HG02840 (cell line): Measurements from ENCODE around the gene GIMAP1.

Experiments
- ATAC-seq: cut with Tn5 transposase; IDR thresholded peaks from one replicate; pipeline ENCODE4 v1.9.1; 2021; ENCODE audit warnings: mild to moderate bottlenecking, moderate library complexity, moderate number of reproducible peaks; ENCODE audit not compliant: unreplicated experiment, low FRiP score

GIMAP1 gene

DNA sequence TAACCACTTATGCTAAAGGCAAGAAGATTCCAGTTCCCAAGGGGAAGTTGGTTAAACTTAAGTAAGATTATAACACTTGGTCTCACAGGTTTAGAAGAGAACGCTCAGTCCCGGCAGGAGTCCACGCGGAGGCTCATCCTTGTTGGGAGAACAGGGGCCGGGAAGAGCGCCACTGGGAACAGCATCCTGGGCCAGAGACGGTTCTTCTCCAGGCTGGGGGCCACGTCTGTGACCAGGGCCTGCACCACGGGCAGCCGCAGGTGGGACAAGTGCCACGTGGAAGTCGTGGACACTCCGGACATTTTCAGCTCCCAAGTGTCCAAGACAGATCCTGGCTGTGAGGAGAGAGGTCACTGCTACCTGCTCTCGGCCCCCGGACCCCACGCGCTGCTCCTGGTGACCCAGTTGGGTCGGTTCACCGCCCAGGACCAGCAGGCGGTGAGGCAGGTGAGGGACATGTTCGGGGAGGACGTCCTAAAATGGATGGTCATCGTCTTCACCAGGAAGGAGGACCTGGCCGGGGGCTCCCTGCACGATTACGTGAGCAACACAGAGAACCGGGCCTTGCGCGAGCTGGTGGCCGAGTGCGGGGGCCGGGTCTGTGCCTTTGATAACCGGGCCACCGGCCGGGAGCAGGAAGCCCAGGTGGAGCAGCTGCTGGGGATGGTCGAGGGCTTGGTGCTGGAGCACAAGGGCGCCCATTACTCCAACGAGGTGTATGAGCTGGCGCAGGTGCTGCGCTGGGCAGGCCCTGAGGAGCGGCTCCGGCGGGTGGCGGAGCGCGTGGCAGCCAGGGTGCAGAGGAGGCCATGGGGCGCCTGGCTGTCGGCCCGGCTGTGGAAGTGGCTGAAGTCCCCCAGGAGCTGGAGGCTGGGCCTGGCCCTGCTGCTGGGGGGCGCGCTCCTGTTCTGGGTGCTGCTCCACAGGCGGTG, 3.8 kb downstream of the GIMAP1 start:
- ATAC-seq, result no peak

DNA sequence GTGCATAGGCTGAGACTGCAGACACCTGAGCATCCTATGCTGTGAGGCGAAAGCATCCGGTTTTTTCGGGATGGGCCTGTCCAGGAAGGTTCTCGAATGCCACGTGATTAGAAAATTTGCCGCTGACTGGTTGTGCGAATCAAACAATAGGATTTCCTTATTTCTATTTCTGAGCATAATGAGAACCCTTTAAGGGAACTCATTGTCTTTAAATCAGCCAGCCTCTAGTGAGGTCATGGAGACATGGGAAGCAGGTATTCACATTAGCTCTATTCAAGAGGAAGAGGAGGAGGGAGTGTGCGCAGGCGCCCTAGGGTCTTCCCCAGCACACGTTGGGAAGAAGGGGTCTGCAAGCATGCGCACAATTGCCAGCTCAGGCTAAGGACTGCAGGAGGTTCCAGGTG, 5.6 kb downstream of the GIMAP1 start:
- no peak for ATAC-seq

- no peak for ATAC-seq
Observed at GRCh38 chr7:150722431-150722931, 6.1 kb downstream of the GIMAP1 start.

- no peak for ATAC-seq
Observed at GRCh38 chr7:150723467-150723866, 7.1 kb downstream of the GIMAP1 start.

DNA sequence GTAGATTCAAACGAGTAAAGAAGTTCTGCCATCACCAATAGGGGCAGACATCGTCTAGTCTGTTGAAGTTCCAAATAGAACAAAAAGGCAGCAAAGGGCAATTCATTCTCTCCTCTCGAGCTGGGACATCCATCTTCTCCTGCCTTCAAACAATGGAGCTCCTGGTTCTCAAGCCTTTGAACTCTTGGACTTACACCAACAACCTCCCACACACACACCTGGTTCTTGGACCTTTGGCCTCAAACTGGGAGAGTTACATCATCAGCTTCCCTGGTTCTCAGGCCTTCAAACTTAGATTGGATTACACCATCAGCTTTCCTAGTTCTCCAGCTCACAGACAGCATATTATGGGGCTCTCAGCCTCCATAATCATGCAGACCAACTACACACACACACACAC, 11.0 kb downstream of the GIMAP1 start:
- ATAC-seq, result no peak

DNA sequence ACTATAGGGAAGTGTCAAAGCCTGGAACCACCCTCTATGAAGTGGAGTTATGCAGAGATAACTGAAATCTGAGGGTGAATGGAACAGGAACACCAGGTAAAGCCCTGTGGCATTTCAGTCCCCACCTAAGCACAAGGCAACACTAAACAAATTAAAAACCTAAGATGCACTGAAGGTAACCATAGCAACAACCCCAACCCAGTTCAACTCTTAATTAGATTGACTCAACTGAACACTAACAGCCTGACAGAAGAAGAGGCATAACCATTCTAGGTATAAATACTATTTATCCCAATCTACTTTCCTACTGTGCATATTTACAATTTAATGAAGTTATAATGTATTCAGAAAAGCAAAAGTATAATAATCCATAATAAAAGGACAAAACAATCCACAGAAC, 11.6 kb downstream of the GIMAP1 start:
- no peak for ATAC-seq

- no peak for ATAC-seq
Observed at GRCh38 chr7:150728609-150729008, 12.2 kb downstream of the GIMAP1 start.

- ATAC-seq, result no peak
Observed at GRCh38 chr7:150731916-150732315, 15.5 kb downstream of the GIMAP1 start.

DNA sequence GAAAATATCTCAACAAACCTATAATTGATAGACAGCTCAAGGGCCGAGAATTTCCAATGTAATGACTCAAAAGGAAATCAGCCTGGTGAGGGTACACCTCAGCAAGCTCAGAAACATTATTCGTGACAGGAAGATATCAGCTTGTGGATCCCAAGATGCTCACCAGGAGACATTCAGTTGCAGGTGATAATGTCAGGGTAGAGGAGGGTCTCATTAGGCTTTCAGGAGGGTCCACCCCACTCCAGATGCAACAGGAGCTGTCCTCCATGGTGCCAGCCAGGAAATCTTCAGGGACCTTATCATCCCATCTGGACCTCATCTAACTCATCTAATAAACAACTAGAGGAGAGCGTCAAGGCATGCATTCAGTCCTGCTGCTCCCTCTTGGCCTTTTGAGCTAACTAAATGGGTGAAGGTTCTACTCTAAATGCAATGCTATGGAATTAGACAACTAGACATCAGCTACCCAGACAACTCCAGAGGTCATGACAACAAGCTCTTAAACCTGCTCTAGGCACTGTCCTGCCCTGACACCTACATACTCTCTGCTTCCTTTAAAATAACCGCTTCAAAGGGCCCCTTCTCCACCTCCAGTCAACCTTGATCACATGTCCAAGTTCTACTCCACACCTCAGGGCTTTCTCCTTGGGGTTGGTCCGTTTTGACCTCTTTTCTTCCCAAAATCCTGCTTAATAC, 16.5 kb downstream of the GIMAP1 start:
- ATAC-seq, result no peak

DNA sequence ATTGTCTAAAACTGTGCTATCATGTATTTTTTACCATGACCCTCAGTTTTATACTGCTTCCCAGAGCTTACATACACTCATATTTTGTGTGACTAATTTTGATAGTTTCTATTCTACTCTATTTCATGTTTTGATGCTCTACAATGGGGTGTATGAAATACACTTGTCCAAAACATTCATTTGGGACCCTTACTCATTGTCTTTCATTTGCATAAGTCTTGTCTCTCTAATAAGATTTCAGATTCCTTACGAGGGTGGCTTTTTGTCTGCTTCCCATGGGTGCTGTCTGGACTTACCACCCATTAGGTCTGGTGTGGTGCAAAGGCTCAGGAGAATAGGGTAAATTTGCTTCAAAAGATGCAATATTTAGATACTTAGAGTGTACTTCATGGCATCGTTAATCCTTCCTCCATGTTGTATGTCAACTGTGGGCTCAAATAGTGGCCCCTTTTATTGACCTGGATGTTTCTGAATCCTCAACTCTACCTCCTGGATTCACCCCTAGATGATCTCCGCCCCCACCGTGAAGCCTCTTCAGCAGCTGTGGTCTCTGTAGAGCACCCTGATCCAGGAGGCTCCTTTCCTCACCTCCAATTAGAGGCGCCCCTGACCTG, 17.2 kb downstream of the GIMAP1 start:
- ATAC-seq, result no peak

- no peak for ATAC-seq
Observed at GRCh38 chr7:150734254-150734653, 17.8 kb downstream of the GIMAP1 start.

- ATAC-seq, result no peak
Observed at GRCh38 chr7:150735596-150736358, 19.4 kb downstream of the GIMAP1 start.

DNA sequence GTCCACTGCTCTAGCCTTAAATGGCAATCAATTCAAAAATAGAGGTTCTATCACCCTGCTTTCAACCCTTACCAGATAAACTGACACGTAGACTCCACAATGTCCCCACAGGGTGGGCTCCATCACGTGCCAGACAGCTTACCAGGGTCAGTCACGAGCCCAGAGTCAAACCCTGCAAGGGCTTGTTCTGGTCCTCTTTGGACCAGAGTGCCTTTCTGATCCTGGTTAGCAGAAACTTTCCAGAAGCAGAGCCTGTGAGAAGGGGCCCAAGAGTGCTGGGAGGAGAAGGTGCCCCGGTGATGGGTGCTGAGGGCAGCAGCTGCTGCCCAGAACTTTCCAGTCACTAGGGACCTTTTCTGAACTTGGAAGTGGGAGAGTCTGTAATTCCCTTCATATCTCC, 20.5 kb downstream of the GIMAP1 start:
- ATAC-seq, result no peak

GRCh38 chr7:150737265-150738055, 21.0 kb downstream of the GIMAP1 start, which contains the start of gene GIMAP5:
GIMAP5 (plus strand) TSS chr7:150737418; CDS start chr7:150740885, 3,467 bp downstream.
- ATAC-seq, result no peak

DNA sequence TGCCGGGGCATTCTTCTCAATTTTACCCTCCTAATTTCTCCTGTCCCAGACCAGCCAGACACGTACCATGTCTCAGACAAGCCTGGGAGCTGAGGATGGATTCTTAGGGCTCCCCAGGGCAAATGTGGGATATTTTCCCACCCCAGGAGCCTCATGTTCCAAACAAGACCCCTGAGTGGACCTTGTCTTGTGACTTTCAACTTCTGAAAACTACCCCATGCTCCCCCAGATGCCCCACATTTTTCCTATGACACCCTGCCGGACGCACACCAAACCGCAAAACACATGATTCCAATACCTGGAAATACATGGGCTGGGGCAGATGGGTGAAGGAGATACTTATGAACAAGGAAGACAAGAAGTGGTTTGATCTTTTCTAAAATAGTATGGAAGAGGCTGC, 21.7 kb downstream of the GIMAP1 start:
- no peak for ATAC-seq

GRCh38 chr7:150738591-150739001, 22.2 kb downstream of the GIMAP1 start:
- ATAC-seq, result no peak

- no peak for ATAC-seq
Observed at GRCh38 chr7:150739033-150739432, 22.6 kb downstream of the GIMAP1 start.

DNA sequence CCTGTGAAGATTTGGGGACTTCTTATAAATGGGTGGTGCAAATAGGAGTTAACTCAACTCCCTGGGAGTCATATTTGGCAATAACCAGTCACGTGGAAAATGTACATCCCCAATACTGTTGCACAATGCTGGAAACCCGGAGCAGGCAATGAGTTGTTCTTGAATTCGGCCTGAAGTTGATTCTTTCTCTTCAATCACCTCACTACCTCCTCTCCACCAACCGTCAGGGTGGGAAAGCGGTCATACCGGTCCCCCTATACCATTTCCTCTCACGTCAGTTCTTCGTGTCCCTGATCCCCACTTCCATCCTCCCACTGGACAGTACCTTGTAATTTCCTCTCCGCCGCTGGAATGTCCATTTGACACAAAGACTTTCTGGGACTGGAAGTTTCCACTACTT, 23.6 kb downstream of the GIMAP1 start:
- no peak for ATAC-seq

DNA sequence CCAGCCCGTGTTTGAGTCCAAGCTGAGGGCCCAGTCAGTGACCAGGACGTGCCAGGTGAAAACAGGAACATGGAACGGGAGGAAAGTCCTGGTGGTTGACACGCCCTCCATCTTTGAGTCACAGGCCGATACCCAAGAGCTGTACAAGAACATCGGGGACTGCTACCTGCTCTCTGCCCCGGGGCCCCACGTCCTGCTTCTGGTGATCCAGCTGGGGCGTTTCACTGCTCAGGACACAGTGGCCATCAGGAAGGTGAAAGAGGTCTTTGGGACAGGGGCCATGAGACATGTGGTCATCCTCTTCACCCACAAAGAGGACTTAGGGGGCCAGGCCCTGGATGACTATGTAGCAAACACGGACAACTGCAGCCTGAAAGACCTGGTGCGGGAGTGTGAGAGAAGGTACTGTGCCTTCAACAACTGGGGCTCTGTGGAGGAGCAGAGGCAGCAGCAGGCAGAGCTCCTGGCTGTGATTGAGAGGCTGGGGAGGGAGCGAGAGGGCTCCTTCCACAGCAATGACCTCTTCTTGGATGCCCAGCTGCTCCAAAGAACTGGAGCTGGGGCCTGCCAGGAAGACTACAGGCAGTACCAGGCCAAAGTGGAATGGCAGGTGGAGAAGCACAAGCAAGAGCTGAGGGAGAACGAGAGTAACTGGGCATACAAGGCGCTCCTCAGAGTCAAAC, 26.0 kb downstream of the GIMAP1 start:
- no peak for ATAC-seq
